Cardiac fibroblast (primary cell): ENCODE measurements around the gene ZNF583.

Experiments
- DNase-seq, 2 donors: peaks; one replicate each; pipeline versions ENCODE4 v3.0.0 to v3.0.0-alpha.2; 2010; ENCODE audit warnings: low read depth in 2 of 2
- H3K4me3 ChIP-seq, 2 donors: replicated peaks in 1 of 2; 1 replicate in 1 of 2; 2 replicates in 1 of 2; pipeline ENCODE4 v1.5.1; 2011; ENCODE audit warnings: low read depth in 2 of 2, low read length in 2 of 2, mild to moderate bottlenecking in 2 of 2, moderate library complexity in 1 of 2
- CTCF ChIP-seq: IDR thresholded peaks from one replicate; pipeline ENCODE4 v1.5.1; 2011; ENCODE audit warnings: low read depth, mild to moderate bottlenecking, low read length, inconsistent platforms

Gene ZNF583

DNA sequence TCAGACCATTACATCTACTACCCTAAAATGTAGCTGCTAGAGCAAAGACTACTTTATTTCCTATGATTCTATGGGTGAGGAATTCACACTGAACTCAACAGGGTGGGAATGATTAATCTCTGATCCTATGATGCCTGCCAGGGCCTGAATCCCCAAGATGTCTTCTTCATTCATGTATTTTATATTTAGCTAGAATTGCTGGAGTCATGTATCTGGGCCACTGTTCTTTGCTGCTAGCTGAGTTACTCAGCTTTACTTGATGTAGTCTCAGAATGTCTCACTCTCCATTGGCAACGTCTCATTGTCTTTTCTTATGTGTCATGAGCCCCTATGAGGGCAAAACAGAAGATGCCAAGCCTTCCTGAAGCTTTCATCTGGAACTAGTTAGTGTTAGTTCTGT, 31.9 kb upstream of the ZNF583 start:
- DNase-seq: peak in 1 of 2 donors; percentile 20
- H3K4me3 ChIP-seq: no peak overlapping the region
- TF ChIP-seq CTCF: no peak

DNA sequence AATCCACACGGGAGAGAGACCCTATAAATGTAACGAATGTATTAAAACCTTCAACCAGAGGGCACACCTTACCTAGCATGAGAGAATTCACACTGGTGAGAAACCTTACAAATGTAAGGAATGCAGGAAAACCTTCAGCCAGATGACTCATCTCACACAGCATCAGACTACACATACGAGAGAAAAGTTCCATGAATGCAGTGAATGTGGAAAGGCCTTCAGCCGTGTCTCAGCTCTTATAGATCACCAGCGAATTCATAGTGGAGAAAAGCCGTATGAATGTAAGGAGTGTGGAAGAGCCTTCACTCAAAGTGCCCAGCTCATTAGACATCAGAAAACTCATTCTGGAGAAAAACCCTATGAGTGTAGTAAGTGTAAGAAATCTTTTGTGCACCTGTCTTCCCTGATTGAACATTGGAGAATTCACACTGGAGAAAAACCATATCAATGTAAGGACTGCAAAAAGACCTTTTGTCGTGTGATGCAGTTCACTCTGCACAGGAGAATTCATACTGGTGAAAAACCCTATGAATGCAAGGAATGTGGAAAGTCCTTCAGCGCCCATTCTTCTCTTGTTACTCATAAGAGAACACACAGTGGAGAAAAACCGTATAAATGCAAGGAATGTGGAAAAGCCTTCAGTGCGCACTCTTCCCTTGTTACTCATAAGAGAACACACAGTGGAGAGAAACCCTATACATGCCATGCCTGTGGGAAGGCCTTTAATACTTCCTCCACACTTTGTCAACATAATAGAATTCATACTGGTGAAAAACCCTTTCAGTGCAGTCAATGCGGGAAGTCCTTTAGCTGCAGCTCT, 26.8 kb upstream of the ZNF583 start:
- H3K4me3 ChIP-seq: no peak overlapping the region
- DNase-seq: peak in 1 of 2 donors; percentile 32
- TF ChIP-seq CTCF: no peak

DNA sequence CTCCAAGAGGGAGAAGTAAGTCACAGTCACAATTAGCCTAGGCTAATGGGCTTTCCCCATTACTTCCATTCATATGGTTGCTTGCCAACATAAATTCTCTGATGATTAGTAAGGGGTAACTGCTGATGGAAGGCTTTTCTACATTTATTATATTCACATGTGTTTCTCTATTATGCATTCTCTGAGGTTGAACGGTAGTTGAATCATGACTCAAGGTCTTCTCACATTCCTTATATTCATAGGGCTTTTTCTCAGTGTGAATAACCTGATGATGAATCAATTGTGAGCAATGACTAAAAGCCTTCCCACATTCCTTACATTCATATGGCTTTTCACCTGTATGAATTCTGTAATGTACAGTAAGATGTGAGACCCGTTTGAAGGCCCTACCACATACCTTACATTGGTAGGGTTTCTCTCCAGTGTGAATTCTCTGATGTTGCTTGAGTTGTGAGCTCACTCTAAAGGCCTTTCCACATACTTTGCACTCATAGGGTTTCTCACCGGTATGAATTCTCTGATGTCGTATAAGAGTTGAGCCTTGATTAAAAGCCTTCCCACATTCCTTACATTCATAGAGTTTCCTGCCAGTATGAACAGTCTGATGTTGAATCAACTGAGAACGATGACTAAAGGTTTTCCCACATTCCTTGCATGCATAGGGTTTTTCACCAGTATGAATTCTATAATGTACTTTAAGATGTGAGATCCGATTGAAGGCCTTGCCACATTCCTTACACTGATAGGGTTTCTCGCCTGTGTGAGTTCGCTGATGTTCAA, 20.1 kb upstream of the ZNF583 start:
- no peak overlapping the region for H3K4me3 ChIP-seq
- TF ChIP-seq CTCF: no peak
- peak in 1 of 2 donors; percentile 66 for DNase-seq

DNA sequence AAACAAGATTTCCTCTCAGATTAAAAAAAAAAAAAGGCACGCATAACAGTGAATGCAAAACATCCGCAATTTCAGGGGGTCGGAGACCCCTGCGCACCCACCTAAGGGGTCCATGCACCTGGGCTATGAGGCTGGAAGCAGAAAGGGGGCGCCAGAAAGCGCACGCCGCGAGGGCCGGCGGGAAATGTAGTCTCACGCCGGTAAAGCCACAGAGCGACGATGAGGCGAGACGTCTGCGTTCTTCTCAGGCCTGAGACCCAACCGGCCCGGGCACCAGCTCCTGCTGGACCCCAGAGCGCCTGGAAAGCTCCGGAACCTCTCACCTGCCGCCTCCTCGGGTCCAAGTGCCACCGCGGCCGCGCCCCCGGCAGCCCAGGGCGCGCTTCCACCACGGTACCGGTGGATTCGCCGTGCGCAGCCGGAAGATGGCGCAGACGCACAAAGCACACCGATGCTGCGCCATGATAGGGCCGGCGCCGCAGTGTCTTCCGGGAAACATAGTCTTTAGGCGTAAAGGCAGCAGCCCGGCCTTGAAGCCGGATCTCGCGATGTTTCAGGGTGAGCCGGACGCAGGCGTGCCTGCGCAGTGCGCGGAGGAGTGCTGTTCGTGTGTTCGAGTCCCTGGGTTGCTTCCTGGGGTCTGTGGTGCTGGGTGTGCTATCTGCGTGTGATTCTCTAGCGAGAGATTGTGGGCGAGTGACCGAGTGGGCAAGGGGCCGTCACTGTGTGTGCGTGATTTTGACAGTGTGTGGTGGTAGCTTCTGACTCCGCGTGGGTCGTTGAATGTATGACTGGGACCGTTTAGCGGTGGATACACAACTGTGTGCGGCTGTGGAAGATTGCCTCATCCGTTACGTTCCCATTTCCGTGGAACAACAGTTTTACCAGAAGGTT, 10.8 kb upstream of the ZNF583 start, which contains the start of gene ZNF582:
ZNF582 (minus strand) TSS at position 416 of the 894 bp plus-strand sequence. CDS start 1,782 bp downstream, outside the sequence.
- TF ChIP-seq CTCF: peak; percentile 86

DNA sequence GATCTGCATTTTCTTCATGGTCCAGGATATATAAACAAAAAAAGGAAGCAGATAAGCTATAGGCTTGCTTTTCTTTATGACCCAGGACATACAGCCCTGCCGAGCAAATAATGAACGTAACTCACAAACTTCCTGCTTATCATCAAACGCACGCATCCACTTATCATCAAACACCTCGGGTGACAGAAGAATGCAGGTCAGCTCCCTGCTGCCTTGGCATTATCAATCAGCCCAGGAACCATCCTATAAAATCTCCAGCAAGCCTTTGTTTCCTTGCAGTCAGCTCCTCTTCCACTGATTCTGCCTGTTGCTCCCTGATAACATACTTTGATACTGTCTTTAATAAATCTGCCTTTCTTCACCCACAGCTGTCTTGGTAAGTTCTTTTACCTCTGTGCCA, 5.3 kb upstream of the ZNF583 start:
- TF ChIP-seq CTCF: no peak
- H3K4me3 ChIP-seq: no peak overlapping the region
- no peak for DNase-seq

More for the DNA sequence above, 10.8 kb upstream of the ZNF583 start, which contains the start of gene ZNF582:
- DNase-seq: peak; percentile 98
- peak within 1 kb of the TSS; percentile 70 to 87 for H3K4me3 ChIP-seq

DNA sequence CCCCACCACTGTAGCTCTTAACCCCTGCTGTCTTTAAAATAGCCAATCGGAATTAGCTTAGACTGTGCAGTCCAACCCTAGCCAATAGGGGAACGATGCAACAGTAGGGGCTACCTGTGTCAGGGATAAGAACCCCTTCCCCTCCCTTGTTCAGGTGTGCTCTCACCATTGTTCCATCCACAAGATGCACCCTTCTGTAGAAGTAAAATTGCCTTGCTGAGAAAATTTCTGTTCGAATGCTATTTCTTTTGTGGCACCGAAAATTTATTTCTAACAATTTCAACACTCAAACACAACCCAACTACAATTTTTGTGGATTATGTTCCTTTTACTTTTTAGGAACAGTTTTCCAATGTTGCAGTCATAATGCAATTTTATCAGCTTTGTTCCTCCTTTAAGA, 3.6 kb upstream of the ZNF583 start:
- no peak for TF ChIP-seq CTCF
- no peak overlapping the region for H3K4me3 ChIP-seq
- DNase-seq: no peak
